ENCODE measurements around the gene RTN4R. TPM values are rescaled to one million over a fixed set of nuclear protein-coding genes. Genes with fewer than 3 reads are reported as not detected.

RTN4R gene
- total and polyA plus RNA-seq, 2 of the 8 experiments (the other 6 are each of a cell fraction or from before 2014, with no cell fraction given): 21.8 to 41.3 TPM

DNA sequence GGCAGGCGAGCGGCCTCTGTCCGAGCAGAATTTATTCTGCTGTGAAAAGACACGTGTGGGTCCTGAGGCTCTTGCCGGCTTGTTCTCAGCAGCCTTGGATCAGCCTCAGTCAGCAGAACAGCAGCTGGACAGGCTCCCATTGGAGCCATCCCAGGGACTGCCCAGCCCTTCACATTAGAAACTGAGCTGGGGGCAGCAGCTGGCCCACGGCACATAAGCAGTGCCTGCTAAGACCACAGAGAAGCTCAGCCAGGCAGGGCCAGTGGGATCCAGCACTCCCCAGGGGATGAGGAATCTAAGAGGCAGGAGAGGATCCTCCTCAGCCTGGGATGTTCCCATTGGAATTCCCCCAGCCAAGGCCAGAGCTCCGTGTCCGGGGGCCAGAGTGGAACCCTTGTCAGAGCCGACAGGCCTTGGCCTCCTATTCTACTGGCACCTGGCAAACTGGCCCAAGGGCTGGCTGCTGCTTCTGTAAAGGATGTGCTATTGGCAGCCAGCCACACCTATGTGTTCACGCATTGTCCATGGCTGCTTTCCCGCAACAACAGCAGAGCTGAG lies 18.2 kb downstream of the RTN4R start:
- Histone ChIP-seq H3K9me3 (ENCODE audit: insufficient read depth in 2 of 2, low read depth in 1 of 2, low read length in 1 of 2) (0 out of 4 replicates have a peak, but pooled peaks cover 0 to 3% of the 10 kb centered on the region in 2 experiments), H3K23ac (ENCODE audit: insufficient read length) (no peak overlapping the region), H3K56ac (replicated peaks; ENCODE audit: insufficient read length, low read depth, low read length) (no peak overlapping the region), H3K36me3 (ENCODE audit: control insufficient read depth in 2 of 4, insufficient read depth in 4 of 4, low read length in 3 of 4) (no peaks in the 10 kb centered on the region), H3K23me2 (ENCODE audit: low read depth, low read length) (peaks cover 8% of the 10 kb centered on the region; the same call in 1 of the 2 replicates), H3K18ac (ENCODE audit: extremely low read depth, low read length) (no peak overlapping the region), H3K4me3 (ENCODE audit: extremely low read depth in 1 of 4, insufficient read depth in 2 of 4, low read depth in 3 of 4, low read length in 4 of 4) (no peak overlapping the region), H2AK5ac (ENCODE audit: low read depth, low read length) (no peak overlapping the region), H3K4me1 (replicated peaks in 1 of 4; ENCODE audit: control insufficient read depth in 3 of 4, insufficient read depth in 4 of 4, low read length in 3 of 4) (peaks cover 4 to 22% (median 9%) of the 10 kb centered on the region in 4 experiments), H2BK5ac (ENCODE audit: low read depth, low read length) (no peak overlapping the region; the same call in 1 of the 2 replicates), H3K27me3 (replicated peaks in 1 of 4; ENCODE audit: control insufficient read depth in 3 of 4, extremely low read depth in 1 of 4, insufficient read depth in 3 of 4, low read length in 3 of 4) (no peaks in the 10 kb centered on the region), H3K4ac (replicated peaks; ENCODE audit: insufficient read length, low read depth, low read length) (no peak overlapping the region), H3K4me2 (ENCODE audit: insufficient read depth in 1 of 2, low read depth in 2 of 2, low read length in 2 of 2) (no peak overlapping the region), H4K20me1 (replicated peaks in 1 of 2; ENCODE audit: control insufficient read depth in 1 of 2, insufficient read depth in 2 of 2, low read length in 2 of 2) (peaks cover 4 to 22% of the 10 kb centered on the region in 2 experiments), H4K5ac (ENCODE audit: insufficient read length, low read depth, low read length) (no peak overlapping the region), H4K8ac (ENCODE audit: extremely low read depth, insufficient read depth, low read length) (no peak overlapping the region; the same call in 1 of the 2 replicates), H3K14ac (ENCODE audit: insufficient read length) (no peak overlapping the region), H3K79me1 (ENCODE audit: low read depth, low read length) (peaks cover 13% of the 10 kb centered on the region), H2AFZ (ENCODE audit: low read length) (no peak overlapping the region), H2BK15ac (ENCODE audit: low read length) (no peak overlapping the region), H4K91ac (replicated peaks; ENCODE audit: insufficient read length, low read length) (no peak overlapping the region), H3K27ac (ENCODE audit: low read depth, low read length) (no peak overlapping the region), H2BK20ac (ENCODE audit: low read length) (no peak overlapping the region), H2BK12ac (ENCODE audit: low read depth, low read length) (no peak overlapping the region), H3K9ac (replicated peaks in 1 of 4; ENCODE audit: extremely low read depth in 1 of 4, low read depth in 3 of 4, low read length in 3 of 4) (no peak overlapping the region), H2BK120ac (replicated peaks; ENCODE audit: low read depth, low read length) (no peak overlapping the region), H3K79me2 (ENCODE audit: control insufficient read depth in 1 of 2, insufficient read depth in 2 of 2, low read length in 2 of 2) (peaks cover 0 to 11% of the 10 kb centered on the region in 2 experiments)
- WGBS, 2 experiments (ENCODE audit: extremely low coverage in 1 of 2, insufficient coverage in 1 of 2, insufficient read length in 1 of 2, insufficient replicate concordance in 2 of 2, low coverage in 1 of 2, low lambda C conversion rate in 2 of 2, missing lambda C conversion rate in 1 of 2): 84% methylated on average over 11 of the region's 11 CpGs; no CpG with 5 or more reads in 1 of the 2 experiments
- ChIA-PET POLR2A (ENCODE audit: partially characterized antibody) (no interaction called here), CTCF (ENCODE audit: partially characterized antibody) (interaction anchor here (0.6 to 1.6 kb wide), 5 partner anchors 9 to 1395 kb away, joined by 3 to 11 read pairs (median 4); no protein-coding TSS in a partner anchor)
- FAIRE-seq (no peak), DNase-seq (ENCODE audit: low read depth in 1 of 2, low spot score in 2 of 2) (no peak)
- no peak for TF ChIP-seq TBP (IDR thresholded peaks at IDR 0.05; ENCODE audit: low read depth, low read length)
- no peak for TF ChIP-seq JUN (IDR thresholded peaks at IDR 0.05; ENCODE audit: low read depth, low read length)
- no peak for TF ChIP-seq EZH2 (IDR thresholded peaks at IDR 0.05; ENCODE audit: low read depth, low read length, severe bottlenecking)
- TF ChIP-seq PHF8 (conservative IDR thresholded peaks at IDR 0.05; ENCODE audit: low read depth, low read length): no peak
- TF ChIP-seq JUND (IDR thresholded peaks at IDR 0.05; ENCODE audit: low read length): no peak
- no peak for TF ChIP-seq SRF (IDR thresholded peaks at IDR 0.05; ENCODE audit: low read depth, low read length)
- no peak for TF ChIP-seq POU5F1 (IDR thresholded peaks at IDR 0.05; ENCODE audit: low read depth, low read length)
- TF ChIP-seq KDM5A (IDR thresholded peaks at IDR 0.05; ENCODE audit: low read length): no peak
- no peak for TF ChIP-seq MAX (IDR thresholded peaks at IDR 0.05)
- no peak for TF ChIP-seq SP1 (IDR thresholded peaks at IDR 0.05; ENCODE audit: low read depth, low read length)
- no peak for TF ChIP-seq NRF1 (IDR thresholded peaks at IDR 0.05; ENCODE audit: low read depth, low read length)
- TF ChIP-seq HDAC6 (IDR thresholded peaks at IDR 0.05; ENCODE audit: low read depth, low read length): no peak
- TF ChIP-seq KDM4A (IDR thresholded peaks at IDR 0.05; ENCODE audit: low read depth, low read length, severe bottlenecking): no peak
- no peak for TF ChIP-seq CHD2 (IDR thresholded peaks at IDR 0.05; ENCODE audit: low read length)

All from H1 (cell line).